Mucosa of rectum (tissue), 2 donors: ENCODE results near the gene MARCHF9.

ENCODE experiments used
- H3K27ac ChIP-seq, 2 donors: one replicate each; pipeline ENCODE4 v1.7.0; 2013; ENCODE audit warnings: inconsistent platforms in 2 of 2, low read depth in 2 of 2, low read length in 2 of 2
- H3K27me3 ChIP-seq, 2 donors: one replicate each; pipeline ENCODE4 v1.7.0; 2013; ENCODE audit warnings: low read length in 2 of 2; ENCODE audit not compliant: control insufficient read depth in 2 of 2, insufficient read depth in 2 of 2
- H3K36me3 ChIP-seq, 2 donors: one replicate each; pipeline ENCODE4 v1.7.0; 2013; ENCODE audit warnings: low read length in 2 of 2; ENCODE audit not compliant: control insufficient read depth in 2 of 2, insufficient read depth in 2 of 2
- H3K4me1 ChIP-seq, 2 donors: one replicate each; pipeline ENCODE4 v1.7.0; 2013; ENCODE audit warnings: low read length in 2 of 2, mild to moderate bottlenecking in 1 of 2; ENCODE audit not compliant: control insufficient read depth in 2 of 2, insufficient read depth in 2 of 2
- H3K4me3 ChIP-seq, 2 donors: one replicate each; pipeline ENCODE4 v1.7.0; 2013; ENCODE audit warnings: low read length in 2 of 2
- H3K9ac ChIP-seq, 2 donors: one replicate each; pipeline ENCODE4 v1.7.0; 2013; ENCODE audit warnings: low read length in 2 of 2, low read depth in 1 of 2, mild to moderate bottlenecking in 1 of 2
- H3K9me3 ChIP-seq, 2 donors: one replicate each; pipeline ENCODE4 v1.7.0; 2013; ENCODE audit warnings: low read length in 2 of 2; ENCODE audit not compliant: control insufficient read depth in 2 of 2
- donor health status: healthy.
- donor health status: Normal muscosa, but diverticular disease.

Gene MARCHF9

DNA sequence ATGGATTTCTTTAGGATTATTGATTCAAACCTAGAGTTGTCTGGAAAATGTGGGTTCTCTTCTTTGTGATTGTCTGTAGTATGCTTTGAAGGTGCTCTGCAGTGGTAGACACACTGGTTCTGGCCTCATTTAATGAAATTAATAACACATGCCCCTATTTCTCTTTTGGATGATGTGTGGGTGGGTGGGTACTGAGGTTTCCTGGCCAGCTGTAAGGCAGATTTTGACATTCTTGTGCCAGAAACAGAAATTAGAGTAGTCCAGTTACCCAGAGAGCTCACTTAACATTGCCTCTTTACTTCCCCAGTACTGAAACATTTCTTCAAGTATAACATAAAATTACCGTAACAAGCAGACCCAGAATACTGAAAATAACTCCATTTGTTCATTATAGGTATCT lies 42.1 kb downstream of the MARCHF9 start:
- Histone ChIP-seq H3K9ac (no peak overlapping the region), H3K27ac (no peak overlapping the region), H3K27me3 (no peaks in the 10 kb centered on the region), H3K9me3 (no peaks in the 10 kb centered on the region), H3K4me3 (no peak overlapping the region), H3K4me1 (no peaks in the 10 kb centered on the region), H3K36me3 (peaks cover 45 to 58% of the 10 kb centered on the region in 2 donors)

DNA sequence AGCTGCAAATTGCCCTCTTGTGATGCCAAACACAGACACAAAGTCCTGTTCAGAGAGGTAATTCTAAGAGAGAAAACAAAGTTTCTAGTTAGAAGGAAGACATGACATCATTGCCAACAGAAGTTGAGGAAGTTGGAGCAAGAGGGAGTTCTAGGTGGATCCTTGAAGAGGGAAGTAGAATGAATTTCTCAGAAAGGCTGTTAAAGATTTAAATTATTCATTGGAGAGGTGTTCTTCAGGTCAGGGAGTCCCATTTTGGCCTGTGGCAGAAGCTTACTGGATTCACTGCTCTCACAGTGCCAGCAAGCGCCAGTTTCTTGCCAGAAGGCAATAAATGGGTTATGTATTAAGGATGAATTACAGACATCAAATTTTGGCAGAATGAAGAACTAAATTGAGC lies 43.0 kb downstream of the MARCHF9 start:
- no peak overlapping the region for H3K9ac ChIP-seq
- no peaks in the 10 kb centered on the region for H3K9me3 ChIP-seq
- no peaks in the 10 kb centered on the region for H3K27me3 ChIP-seq
- peaks cover 48 to 59% of the 10 kb centered on the region in 2 donors for H3K36me3 ChIP-seq
- H3K4me1 ChIP-seq, result no peaks in the 10 kb centered on the region
- H3K4me3 ChIP-seq, result no peak overlapping the region
- no peak overlapping the region for H3K27ac ChIP-seq

DNA sequence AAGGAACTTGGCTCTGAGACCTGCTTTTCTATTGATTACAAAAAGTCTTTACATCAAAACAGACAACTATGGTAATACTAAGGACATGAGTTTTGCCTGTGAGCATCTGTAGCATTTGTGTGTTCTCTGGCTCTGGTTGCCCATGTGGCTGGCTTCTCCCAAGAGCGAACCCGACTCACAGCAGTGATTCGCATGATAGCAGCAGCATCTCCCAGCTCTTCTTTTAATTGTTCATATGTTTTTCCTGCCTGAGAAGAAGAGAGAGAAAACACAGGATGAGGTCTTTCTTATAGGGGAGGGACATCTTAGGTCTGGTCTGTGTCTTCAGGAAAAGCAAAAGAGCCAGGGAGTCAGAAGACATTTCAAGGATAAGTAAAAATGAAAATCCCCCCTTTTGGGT lies 46.1 kb downstream of the MARCHF9 start:
- peaks cover 41 to 45% of the 10 kb centered on the region in 2 donors for H3K36me3 ChIP-seq
- no peaks in the 10 kb centered on the region for H3K4me1 ChIP-seq

DNA sequence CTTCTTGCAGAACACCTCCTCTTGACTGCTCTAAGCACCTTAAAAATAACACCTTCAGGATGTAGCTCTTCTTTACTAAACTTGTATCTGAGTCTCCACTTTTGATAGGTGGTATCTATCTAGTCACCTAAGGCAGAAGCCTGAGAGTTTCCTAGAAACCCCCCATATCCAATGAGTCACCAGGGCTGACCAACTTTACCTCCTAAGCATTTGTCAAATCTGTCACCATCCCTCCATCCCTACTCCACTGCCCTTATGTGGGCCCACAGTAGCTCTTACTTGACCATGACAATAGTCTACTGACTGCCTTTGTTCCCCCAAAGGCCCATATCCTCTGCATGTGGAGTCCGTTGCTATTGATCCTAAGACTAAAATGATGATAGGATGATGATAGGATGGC lies 47.7 kb downstream of the MARCHF9 start:
- no peak overlapping the region for H3K27ac ChIP-seq
- no peaks in the 10 kb centered on the region for H3K9me3 ChIP-seq
- no peak overlapping the region for H3K9ac ChIP-seq
- no peak overlapping the region for H3K4me3 ChIP-seq
- H3K4me1 ChIP-seq, result no peaks in the 10 kb centered on the region
- H3K27me3 ChIP-seq, result no peaks in the 10 kb centered on the region
- H3K36me3 ChIP-seq, result peaks cover 41 to 50% of the 10 kb centered on the region in 2 donors

More for the DNA sequence above, 46.1 kb downstream of the MARCHF9 start:
- Histone ChIP-seq H3K9me3 (no peaks in the 10 kb centered on the region), H3K9ac (no peak overlapping the region), H3K27ac (no peak overlapping the region), H3K4me3 (no peak overlapping the region), H3K27me3 (no peaks in the 10 kb centered on the region)

DNA sequence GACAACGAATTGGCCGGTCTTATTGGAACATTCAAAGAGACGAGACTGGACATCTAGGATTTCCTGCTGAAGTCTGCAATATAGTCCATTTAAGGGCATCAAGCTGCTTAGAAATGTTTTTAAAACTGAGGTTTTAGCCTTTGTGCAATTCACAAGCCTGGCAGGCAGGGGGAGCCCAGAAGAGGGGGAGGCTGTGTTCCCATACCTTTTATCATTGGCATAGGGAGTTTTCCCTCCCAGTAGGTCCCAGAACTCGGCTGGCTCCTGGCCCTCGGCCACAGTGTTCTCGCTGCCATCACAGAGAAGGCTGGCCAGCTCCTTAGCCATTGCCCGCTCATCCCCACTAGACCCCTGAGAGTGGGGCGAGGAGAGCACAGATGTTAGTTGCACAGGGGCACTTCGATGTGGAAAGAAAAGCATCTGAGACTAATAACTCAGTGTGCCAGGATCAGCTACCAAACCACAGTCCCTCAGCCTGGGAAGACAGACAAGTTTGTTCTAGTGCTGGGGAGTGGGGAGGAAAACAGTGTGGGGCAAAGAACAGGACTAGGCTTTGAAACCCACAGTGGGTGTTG lies 48.5 kb downstream of the MARCHF9 start:
- H3K27ac ChIP-seq, result no peak overlapping the region
- H3K36me3 ChIP-seq, result peaks cover 41 to 58% of the 10 kb centered on the region in 2 donors
- H3K9ac ChIP-seq, result no peak overlapping the region
- H3K27me3 ChIP-seq, result no peaks in the 10 kb centered on the region
- no peak overlapping the region for H3K4me3 ChIP-seq
- no peaks in the 10 kb centered on the region for H3K4me1 ChIP-seq
- no peaks in the 10 kb centered on the region for H3K9me3 ChIP-seq

DNA sequence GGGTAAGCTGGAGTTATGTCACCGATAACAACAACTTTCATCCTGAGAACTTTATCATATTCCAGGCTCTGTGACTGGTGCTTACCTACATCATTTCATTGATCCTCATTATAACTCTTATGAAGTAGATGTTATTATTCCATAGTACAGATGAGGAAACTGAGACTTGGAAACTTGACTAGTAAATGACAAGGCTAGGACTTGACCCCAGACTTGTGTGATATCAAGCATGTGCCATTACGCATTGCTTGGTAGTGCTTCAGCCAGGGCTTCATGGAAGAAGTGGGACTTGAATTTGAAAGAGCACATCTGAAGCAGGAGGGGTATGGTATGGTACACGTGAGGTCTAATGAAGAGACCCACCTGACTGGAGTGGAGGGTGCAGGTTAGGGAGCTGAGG lies 51.8 kb downstream of the MARCHF9 start:
- Histone ChIP-seq H3K4me1 (no peaks in the 10 kb centered on the region), H3K4me3 (no peak overlapping the region), H3K9me3 (no peaks in the 10 kb centered on the region), H3K27ac (no peak overlapping the region), H3K36me3 (peaks cover 43 to 71% of the 10 kb centered on the region in 2 donors), H3K27me3 (no peaks in the 10 kb centered on the region), H3K9ac (no peak overlapping the region)

DNA sequence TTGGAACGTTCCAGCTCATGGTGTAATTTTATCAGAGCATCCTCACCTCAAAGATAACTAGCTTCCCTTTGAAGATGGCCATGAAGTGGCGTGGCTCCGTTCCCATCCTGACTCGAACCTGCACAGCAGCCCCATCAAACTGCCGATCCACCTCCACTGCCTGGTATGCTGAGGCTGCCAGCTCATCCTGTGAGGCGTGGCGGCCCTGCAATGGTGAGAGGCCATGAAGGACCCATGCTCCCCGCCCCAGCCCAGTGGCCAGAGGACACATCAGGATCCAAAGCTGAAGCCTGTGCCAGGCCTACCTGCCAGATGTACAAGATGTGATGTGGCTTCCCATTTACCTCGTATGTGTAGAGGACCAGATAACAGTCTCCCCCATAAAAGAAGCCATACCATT lies 52.4 kb downstream of the MARCHF9 start:
- no peak overlapping the region for H3K27ac ChIP-seq
- H3K9me3 ChIP-seq, result no peaks in the 10 kb centered on the region
- peaks cover 37 to 65% of the 10 kb centered on the region in 2 donors for H3K36me3 ChIP-seq
- no peak overlapping the region for H3K9ac ChIP-seq
- no peak overlapping the region for H3K4me3 ChIP-seq
- H3K27me3 ChIP-seq, result no peaks in the 10 kb centered on the region
- H3K4me1 ChIP-seq, result no peaks in the 10 kb centered on the region

DNA sequence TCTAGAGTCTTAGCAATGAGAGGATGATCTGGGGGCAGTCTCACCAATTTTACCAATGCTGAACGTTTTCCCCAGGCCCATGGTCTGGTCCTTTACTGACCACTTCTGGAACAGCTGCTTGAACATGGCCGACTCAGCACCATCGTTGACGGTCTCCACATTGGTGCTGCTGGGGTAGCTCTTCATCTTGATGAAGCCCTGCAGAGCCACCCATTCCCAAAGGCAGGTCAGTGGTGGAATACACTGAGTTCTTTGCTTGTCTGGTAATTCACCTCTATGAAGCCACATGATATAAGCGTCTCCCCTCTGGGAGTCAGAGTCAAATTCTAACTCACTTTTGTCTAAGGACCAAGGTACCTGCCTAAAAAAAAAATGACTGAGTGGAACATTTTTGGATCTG lies 53.4 kb downstream of the MARCHF9 start:
- H3K36me3 ChIP-seq, result peaks cover 40 to 64% of the 10 kb centered on the region in 2 donors
- H3K27me3 ChIP-seq, result no peaks in the 10 kb centered on the region
- no peak overlapping the region for H3K4me3 ChIP-seq
- H3K9ac ChIP-seq, result no peak overlapping the region
- no peak overlapping the region for H3K27ac ChIP-seq
- no peaks in the 10 kb centered on the region for H3K9me3 ChIP-seq
- H3K4me1 ChIP-seq, result no peaks in the 10 kb centered on the region

DNA sequence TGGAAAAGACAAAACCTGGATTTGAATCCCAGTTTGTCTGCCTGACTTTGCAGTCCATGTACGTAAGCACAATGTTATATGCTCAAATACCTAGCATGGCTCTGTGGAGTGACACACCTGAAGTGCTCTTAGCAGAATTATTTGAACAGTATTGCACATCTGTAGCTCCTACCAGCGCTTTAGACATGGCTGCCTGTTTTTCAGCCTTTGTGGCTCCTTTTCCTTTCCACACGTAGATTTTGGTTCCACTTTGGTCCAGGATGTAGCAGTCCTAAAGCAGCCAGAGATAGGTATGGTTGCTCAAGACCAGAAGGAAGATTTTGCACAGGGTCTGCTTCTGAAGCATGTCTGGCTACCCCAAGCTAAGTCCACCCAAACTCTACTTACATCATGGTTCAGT lies 54.5 kb downstream of the MARCHF9 start:
- H3K4me1 ChIP-seq, result no peaks in the 10 kb centered on the region
- H3K9ac ChIP-seq, result no peak overlapping the region
- no peaks in the 10 kb centered on the region for H3K27me3 ChIP-seq
- no peak overlapping the region for H3K4me3 ChIP-seq
- no peak overlapping the region for H3K27ac ChIP-seq
- H3K9me3 ChIP-seq, result no peaks in the 10 kb centered on the region
- H3K36me3 ChIP-seq, result peaks cover 40 to 62% of the 10 kb centered on the region in 2 donors
